ENCODE measurements around the gene TSPAN9.

GRCh38 chr12:3223601-3224529, 146.7 kb downstream of the TSPAN9 start:
- no peak for TF ChIP-seq POLR2A (IDR thresholded peaks at IDR 0.05)
- TF ChIP-seq CTCF (IDR thresholded peaks at IDR 0.05), result no peak

Measured in testis (tissue), 2 donors.